RPMI8226 (cell line): ENCODE data around the gene TOP2B.

Source experiments
- DNase-seq: peaks from one replicate; pipeline ENCODE4 v3.0.0-alpha.2; 2015

The TOP2B gene

GRCh38 chr3:25665315-25666280 is 891 bp upstream of the TOP2B start:
- DNase-seq = peak; percentile 29

GRCh38 chr3:25663869-25664811 is 567 bp downstream of the TOP2B start:
- peak; percentile 56 for DNase-seq

- DNase-seq = peak; percentile 71
Measured at GRCh38 chr3:25663347-25663868, 1.3 kb downstream of the TOP2B start.

GRCh38 chr3:25662736-25663320 is 1.9 kb downstream of the TOP2B start:
- no peak for DNase-seq

GRCh38 chr3:25661694-25662437 is 2.8 kb downstream of the TOP2B start:
- DNase-seq = peak; percentile 77

- DNase-seq = peak; percentile 3
Measured at GRCh38 chr3:25658836-25659235, 5.9 kb downstream of the TOP2B start.

- DNase-seq = no peak
Measured at GRCh38 chr3:25657293-25657692, 7.4 kb downstream of the TOP2B start.

- DNase-seq = no peak
Measured at GRCh38 chr3:25655659-25656058, 9.0 kb downstream of the TOP2B start.

- DNase-seq = no peak
Measured at GRCh38 chr3:25654576-25654975, 10.1 kb downstream of the TOP2B start.

GRCh38 chr3:25653322-25653721 is 11.4 kb downstream of the TOP2B start:
- DNase-seq = no peak

- DNase-seq = no peak
Measured at GRCh38 chr3:25652921-25653320, 11.8 kb downstream of the TOP2B start.

GRCh38 chr3:25648925-25649830 is 15.5 kb downstream of the TOP2B start:
- DNase-seq = no peak

GRCh38 chr3:25648107-25648535 is 16.6 kb downstream of the TOP2B start:
- DNase-seq = peak; percentile 87

GRCh38 chr3:25635038-25635437 is 29.7 kb downstream of the TOP2B start:
- DNase-seq = no peak

GRCh38 chr3:25633919-25634318 is 30.8 kb downstream of the TOP2B start:
- DNase-seq = no peak

GRCh38 chr3:25631989-25632388 is 32.7 kb downstream of the TOP2B start:
- no peak for DNase-seq

GRCh38 chr3:25621087-25621486 is 43.6 kb downstream of the TOP2B start:
- DNase-seq = no peak

- DNase-seq = no peak
Measured at GRCh38 chr3:25620493-25620892, 44.2 kb downstream of the TOP2B start.

GRCh38 chr3:25619382-25619781 is 45.3 kb downstream of the TOP2B start:
- DNase-seq = no peak

GRCh38 chr3:25618028-25618427 is 46.7 kb downstream of the TOP2B start:
- DNase-seq = no peak

GRCh38 chr3:25611193-25611592 is 53.5 kb downstream of the TOP2B start:
- DNase-seq = no peak
